NCI-H1105 treated with DMSO at 0.1 percent for 48 hours (cell line): Measurements from ENCODE around the gene SPAG16.
"Not testable (repeated sequence)": the region's sequence is repeated elsewhere in the genome, so short reads cannot be mapped to it uniquely, and the experiment has no call there.

Source experiments
- DNase-seq: peaks from one replicate; lab custom pipeline; 2025; lab: John Stamatoyannopoulos, UW

The SPAG16 gene

DNA sequence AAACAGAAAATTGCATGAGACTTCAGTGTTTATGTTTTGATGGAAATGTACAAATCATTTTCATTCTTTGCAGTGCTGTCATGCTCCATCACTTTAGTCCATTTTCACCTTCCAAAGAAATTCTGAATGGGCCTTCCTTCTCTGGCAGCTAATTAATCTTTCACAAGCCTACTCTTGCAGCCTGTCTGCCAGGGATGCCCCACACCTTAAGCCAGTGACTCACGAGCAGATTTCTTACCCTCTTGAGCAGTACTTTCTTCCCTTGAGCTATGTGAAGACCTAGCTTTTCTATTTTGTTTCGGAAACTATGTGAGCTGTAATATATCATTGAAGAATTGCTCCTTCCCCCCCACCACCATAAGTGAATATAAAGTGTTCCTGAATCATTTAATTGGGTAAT lies 722.3 kb downstream of the SPAG16 start:
- no peak for DNase-seq

DNA sequence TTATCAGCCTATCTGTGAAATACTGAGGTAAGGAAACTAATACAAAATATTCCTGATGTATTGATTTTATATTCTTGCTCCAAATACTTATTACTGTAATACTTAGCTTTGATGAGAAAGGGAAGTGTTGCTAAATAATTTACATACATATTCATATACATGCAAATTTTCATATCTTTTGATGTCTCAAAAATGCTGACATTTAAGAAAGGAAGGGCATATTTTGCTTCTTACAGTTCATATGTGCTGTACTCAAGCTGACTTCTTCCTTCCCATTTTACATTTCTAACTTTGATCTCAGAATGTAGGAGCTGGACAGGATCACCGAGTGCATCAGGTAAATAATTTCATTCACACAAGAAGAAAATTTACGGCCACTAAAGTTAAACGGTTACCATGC lies 727.4 kb downstream of the SPAG16 start:
- DNase-seq = no peak

DNA sequence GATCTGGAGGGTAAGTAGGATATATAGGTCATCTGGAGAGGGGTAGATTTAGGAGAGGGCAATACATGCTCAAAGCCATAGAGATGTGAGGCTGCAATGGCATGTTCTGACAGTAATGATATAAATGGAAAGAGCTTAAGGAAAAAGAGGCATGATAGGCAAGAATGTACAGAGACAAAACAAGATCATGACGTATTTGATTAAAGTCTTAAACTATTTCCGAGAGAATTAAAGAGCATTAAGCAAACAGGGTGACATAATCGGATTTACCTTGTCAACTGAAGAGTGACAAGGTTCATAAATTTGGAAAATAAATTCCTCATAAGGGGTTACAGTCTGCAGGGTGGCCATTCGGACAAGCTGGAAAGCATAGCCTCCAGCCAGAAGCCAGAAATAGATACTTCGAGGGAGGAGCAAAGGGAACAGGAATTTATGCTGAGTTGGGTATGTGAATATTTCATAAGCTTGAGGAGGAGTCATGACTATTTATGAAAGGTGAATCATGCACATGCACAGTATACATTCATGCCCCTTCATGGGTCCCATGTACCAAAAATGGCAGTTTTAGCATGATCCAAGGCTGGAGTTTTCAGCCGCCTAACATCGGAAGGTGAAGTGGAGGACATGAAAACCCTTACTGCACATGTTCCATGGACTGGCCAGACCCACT lies 730.4 kb downstream of the SPAG16 start:
- DNase-seq = no peak

DNA sequence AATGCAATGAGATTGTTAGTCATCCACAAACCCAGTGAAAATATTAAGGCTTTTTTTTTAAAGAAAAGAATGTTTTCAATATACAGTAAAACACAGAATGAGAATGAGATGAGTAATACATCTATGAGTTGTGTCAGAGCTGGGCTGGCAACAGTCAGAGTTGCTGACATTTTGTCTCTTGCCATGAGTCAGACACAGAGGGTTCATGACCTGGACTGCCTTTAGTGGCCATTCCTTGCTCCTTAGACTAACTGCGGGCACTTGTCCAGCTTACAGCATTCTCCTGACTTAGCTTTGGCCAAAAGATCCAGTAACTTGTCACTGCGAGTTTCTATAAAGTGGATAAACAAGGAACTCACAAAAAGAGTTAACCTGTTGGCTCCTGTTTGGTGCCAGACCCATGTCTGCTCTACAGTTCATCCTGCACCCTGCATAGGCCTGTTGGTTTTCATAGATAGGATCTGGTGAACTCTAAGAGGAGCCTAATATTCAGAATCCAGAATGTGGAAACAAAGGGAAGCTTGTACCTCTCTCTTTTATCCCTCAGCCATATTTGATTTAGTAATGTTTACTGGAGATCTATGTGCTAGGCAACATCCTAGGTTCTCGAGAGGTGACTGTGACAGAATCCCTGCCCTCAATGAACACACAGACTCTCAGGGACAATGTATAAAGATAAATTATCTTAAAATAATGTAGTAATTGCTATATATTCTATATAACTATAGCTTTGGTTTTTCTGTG lies 735.1 kb downstream of the SPAG16 start:
- DNase-seq = no peak

DNA sequence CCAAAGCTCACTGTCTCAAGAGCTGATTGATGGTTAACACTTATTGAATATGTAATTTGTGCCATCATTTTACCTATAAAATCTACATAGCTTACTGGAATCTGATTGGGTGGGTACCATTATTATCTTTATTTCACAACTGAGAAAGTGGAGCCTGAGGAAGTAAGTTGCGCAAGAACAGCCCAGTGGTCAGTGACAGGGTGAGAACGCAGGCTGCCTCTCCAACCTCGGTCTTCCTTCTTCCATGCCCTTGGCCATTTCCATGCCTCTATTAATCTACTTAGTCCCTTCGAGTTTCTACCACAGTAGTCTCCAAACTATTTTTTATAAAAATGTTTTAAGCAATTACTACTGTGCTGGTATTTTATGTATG lies 735.7 kb downstream of the SPAG16 start:
- DNase-seq = no peak

DNA sequence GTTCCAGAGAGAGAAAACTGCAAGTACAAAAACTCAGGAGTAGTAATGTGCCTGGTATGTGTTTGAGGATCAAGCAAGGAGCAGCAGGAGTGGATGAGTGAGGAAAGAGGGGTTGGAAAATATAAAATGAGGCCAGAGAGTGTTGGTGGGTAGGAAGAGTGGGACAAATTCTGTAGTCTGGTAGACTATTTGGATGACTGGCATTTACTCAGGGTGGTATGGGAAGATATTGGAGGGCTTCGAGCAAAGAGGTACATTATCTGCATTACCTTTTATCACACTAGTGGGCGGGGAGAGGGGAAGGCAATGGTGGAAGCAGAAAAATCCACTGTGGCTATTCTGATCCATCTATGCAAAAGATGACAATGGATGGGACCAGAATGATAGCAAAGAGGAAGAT lies 744.9 kb downstream of the SPAG16 start:
- DNase-seq = no peak

DNA sequence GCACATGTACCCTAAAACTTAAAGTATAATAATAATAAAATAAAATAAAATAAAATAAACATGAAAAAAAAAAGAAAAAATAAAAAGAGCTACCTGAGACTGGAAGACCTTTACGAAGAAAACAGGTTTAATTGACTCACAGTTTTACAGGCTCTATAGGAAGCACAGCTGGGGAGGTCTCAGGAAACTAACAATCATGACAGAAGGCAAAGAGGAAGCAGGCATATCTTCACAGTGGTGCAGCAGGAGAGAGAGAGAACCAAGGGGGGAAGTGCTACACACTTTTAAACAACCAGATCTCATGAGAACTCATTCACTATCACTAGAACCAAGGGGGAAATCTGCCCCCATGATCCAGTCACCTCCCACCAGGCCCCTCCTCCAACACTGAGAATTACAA lies 747.3 kb downstream of the SPAG16 start:
- DNase-seq = no peak

DNA sequence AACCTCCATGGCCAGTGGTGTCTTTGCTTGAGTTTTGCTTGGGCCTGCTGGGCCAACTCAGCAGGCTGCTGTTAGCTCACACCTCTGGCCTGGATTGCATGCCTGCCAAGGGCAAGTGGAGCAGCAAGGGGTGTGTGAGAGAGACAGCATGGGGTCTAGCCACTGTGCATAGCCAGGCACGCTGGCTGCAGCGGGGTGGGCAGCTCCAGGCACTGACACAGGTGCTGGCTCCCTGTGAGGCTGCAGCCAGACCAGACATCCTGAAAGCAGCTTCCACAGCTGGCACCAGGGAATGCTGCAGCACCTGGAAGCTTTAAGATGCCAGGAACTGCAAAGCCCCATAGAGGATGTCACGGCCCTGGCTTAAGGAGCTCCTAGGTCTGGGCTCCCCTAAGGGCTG lies 750.2 kb downstream of the SPAG16 start:
- DNase-seq = no peak

DNA sequence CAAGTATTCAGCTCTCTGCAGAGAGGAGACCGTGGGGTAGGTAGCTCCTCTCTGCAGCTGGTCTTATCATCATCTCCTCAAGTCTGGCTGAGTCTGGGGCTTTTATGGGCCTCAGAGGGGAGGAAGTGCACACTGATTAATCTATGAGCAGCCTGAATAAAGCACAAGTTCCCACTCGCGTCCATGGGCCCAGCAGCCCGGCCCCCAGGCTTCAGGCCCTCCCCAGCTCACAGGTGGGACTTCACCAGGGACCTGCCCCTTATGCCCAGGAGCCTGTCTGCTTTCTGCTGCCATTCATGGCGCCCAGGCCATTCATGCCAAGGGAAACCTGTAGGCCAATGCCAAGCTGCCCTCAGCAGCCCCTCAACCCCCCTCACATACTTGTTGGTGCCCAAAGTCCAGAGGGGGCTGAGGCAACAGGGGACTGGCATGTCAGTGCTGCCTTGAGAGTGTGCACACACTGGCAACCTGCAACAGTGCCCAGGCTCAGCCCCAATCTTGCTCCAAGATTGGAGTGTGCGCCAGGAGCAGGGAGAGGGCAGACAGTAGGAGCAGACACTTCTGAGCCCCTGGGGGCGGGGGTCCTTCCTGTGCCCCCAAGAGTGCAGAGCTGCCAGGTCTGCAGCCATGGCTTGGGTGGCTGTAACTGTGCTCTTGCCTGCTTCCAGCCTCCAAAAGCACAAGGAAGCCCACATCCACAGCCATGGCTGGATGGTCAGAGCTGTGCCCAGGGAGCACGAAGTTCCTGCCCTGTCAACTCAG lies 751.0 kb downstream of the SPAG16 start:
- DNase-seq = no peak

DNA sequence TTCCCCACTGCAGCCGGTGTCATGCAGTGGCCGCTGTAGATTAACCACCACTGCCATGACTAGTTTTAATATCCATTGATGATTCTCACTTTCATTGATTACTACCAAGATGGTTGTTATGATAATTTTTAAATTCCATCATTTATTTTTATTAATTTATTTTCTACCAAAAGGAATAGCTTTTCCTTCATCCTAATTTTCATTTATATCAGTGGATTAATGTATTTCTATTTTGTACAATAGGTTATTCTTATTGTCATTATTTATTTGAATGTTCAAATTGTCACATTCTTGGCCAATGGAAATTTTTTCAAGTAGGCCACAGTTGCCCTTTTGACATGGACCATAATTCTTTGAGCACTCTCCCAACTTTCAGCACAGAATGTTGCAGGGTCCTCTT lies 751.7 kb downstream of the SPAG16 start:
- DNase-seq = no peak

DNA sequence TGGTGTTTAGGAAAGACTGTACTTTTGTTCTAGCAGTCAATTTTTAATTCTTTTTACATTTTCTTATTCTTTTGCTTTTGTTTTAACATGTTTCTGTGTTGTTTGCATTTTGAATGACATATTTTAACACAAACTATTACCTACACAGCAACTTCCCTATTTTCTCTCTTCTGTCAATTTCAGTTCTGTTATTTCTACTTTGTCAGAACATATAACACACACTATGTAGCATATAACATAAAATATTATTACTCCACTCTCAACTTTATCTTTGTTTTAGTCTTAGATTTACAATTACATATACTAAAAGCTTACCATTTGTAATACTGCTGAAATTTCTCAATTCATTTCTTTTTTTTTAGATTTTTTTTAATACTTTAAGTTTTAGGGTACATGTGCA lies 753.9 kb downstream of the SPAG16 start:
- DNase-seq = no peak

DNA sequence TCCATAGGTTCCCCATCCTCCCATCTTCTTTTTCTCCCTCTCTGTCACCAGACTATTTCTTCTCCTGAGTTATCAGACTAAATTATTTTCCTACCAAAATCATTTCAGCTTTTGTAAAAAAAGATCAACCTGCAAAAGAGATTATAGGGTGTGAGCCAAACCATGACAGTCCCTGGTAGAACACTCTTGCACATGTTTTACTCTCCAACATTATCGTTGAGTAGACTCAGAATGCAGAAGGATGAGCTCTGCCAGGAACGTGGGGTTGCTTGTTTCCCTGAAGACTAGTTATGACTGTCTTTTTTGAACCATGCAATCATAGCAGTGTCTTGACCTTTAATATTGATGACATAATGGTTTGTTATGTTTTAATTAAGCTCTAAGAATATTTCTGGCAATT lies 766.5 kb downstream of the SPAG16 start:
- DNase-seq = no peak

DNA sequence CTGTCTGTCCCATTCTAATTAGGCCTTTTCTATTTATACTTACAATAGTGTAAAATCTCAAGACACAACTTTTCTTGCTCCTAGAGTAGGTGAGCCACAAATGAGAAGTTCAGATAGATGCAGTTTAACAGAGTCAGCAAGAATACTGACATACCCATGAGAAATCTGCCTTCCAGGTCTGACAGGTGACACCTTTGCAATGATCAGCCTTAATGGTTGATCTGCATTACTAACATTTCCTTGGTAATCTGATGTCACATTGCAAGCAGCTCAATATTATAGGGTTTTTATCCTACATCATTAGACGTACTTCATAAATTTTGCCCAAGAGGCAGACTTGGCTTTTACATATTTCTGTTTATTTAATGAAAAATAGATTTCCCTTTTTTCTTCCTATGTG lies 767.3 kb downstream of the SPAG16 start:
- no peak for DNase-seq

DNA sequence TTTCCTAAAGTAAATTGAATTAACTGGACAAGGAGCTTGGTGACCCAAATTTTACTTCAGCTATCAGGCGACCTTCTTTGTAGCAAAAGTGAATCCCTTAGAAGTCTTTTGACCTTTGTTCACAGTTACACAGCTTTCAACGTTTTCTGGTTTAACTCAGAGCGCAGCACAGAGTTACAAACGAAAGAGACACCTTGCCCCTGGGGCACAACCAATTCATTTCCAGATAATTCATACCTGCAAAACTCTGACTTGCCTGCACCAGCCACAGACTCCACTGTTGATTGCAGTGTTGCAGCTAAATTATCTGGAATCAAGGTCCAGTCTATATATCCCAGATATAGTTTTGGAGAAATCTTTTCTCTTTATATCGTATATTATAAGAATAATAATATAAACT lies 768.0 kb downstream of the SPAG16 start:
- no peak for DNase-seq

DNA sequence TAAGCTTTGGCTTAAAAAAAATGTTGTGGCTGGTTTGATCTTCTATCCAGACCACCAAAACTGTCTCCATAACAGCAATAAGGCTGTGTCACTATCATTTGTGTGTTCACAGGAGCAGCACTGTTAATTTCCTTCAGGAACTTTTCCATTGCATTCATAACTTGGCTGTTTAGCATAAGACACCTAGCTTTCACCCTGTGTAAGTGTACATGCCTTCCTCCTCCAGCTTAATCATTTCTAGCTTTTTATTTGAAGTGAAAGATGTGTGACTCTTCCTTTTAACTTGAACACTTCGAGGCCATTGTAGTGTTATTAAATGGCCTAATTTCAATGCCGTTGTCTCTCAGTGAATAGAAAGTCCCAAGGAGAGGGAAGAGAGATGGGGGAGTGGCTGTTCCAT lies 773.7 kb downstream of the SPAG16 start:
- DNase-seq = no peak

DNA sequence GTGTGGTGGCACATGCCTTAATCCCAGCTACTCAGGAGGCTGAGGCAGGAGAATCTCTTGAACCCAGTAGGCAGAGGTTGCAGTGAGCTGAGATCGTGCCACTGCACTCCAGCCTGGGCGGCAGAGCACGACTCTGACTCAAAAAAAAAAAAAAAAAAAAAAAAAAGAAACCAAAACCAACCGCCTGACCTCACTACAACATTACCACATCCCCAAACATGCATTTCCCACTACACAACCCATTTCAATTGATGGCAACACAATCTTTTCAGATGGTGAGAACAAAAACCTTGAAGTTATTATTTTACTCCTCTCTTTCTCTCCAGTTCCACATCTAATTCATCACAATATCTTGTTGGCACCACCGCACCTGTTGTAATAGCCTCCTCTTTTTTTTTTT lies 778.0 kb downstream of the SPAG16 start:
- not testable (repeated sequence) for DNase-seq

DNA sequence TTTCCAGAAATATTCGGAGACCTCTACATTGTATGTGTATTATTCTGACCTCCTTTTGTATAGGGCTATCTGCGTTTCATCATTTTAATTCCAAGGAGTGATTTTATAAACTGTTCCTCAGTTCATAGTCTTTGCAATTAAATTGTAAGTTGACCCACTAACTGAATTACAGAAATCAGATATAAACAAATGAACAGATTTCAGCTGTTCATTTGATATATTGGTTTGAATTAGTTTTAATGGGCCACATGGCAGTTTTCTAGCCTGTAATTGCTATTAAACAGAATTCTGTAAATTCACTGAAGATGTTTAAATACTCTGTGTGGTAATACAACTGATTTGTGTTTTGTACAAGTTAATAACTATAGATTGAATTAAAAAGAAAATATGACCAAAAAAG lies 780.2 kb downstream of the SPAG16 start:
- DNase-seq = no peak

DNA sequence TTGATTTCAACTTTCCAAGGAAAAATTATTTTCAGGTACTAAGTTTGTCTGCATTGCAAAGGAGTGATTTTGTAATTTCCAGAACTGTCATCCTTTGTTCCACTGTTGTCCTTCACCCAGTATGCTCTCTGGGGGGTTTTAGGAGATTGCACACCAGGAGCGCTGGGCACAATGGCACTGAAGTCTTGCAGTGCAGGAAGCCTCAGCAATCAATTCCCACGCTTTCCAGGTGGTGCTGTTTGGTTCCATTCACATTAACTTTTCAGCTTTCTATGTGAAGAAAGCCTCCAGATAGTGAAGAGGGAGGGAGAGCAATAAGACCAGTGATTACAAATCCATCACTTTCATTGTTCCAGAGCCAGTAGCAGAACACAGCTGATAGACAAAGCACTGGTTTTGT lies 782.6 kb downstream of the SPAG16 start:
- DNase-seq = no peak

DNA sequence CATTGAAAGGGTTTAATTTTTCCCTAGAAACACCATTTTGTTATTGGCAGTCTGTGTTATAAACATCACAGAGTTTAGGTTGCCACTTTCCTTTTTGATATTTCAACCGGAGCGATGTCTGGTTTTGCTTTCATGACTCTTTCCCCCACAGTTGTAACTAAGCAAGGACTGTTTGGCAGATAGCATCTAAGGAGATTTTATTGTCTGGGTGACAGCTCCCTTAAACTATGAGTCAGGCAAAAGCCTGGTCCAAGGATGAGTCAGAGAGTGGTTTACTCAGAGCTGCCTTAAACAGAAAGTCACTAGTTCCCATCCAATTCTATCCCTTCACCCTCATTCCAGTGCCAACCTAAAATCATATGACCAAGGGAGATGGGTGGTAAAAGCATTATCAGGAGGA lies 785.0 kb downstream of the SPAG16 start:
- no peak for DNase-seq

DNA sequence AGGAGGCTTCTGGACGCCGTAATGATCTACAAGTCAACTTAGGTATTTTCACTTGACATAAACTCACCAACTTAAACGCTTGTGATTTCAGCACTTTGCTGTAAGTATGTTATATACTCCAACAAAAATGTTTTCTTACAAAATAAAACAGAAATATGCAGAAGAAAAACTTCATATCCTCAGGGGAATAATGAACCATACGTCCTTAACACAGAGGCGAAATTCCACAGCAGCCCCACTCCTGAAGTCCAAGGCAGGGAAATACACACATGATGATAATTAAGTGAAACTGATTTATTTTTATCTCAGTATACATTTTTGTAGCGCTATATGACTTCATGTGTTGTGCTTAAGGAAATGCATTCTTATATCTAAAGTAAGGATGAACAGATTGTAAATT lies 791.2 kb downstream of the SPAG16 start:
- DNase-seq = no peak

DNA sequence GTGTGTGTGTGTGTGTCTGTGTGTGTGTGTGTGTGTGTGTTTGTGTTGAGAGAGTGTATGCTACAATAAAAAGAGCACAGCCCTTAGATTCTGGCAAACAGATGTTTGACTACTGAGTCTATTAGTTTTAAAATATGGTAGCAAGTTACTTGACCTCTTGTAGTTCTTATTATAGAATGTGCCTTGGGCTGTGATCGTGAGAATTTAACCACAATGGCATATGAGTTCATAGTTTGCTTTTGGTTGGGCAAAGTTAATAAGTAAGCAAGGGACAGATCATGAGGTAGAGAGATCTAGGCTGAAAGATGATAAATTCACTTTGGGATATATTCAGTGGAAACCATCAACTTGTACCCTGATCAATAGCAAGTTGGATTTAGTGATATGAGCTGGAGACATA lies 792.3 kb downstream of the SPAG16 start:
- no peak for DNase-seq

DNA sequence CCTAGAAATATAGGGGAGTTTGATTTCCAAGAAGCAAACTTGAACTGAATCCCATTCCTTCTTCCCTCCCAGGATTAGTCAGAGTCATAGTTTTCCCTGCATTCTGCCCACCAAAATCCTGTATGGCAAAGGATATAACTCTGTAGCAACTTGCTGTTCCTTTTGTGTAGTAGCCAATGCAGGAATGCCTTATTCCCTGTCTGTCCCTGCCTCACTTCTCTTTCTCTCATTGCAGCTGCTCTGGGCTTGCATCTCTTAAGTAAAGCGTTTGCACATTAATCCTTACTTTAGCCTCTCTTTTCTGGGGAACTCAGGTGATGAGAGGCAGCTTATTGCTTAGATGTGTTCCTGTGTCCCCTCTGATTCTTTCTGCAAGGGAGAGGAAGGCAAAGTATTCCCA lies 793.5 kb downstream of the SPAG16 start:
- no peak for DNase-seq

DNA sequence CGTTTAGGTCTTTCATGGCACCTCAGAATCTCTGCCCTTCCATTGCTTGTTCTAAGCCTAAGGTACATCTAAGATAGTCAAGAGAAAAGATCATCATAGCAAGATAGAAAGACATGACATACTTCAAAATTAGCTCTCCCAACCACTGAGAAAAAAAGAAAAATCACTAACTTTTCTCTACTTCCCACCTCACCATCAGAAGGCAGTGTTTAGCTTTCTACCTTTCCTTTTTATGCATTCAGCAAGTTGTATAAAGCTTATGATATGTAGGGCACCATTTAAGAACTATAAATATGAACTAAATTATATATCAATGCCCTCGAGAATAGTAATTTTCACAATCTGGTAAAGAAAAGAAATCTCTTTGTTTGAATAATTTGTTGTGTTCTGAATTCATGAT lies 794.8 kb downstream of the SPAG16 start:
- no peak for DNase-seq
